Measurements from ENCODE around the gene AGMO. TPM values are rescaled to one million over a fixed set of nuclear protein-coding genes. Genes with fewer than 3 reads are reported as not detected.

The AGMO gene
- total and polyA plus RNA-seq, 7 donors: 0.16 to 0.42 (median 0.36) TPM; not detected in 4

DNA sequence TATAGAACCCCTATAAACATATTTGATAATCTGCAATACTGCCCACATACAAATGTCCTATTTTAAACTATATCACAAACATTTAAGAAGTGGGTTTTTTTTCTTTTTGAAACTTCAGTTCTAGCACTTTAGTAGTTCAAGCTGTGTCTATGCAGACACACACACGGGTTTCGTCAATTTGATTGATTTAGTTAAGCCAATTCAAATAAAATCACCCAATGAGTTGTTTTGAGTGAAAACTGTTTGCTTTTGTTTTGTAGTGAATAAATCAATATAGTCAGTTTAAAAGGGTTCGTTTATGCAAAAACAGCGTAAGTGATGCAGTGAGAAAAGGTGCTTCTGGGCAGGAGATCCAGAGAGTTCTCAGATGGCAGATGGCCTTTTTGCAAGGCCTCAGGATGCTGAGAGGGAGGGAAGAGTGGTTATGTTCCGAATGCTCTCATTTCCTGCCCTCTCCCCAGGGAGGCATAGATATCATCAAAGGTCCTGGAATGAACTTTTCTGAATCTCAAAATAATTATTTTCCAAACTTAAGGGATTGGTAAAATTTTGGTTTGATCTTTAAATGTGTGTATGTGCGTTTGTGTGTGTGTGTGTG is 102.7 kb downstream of the AGMO start:
- H3K4me3 ChIP-seq: no peak overlapping the region
- H3K9me3 ChIP-seq: no peaks in the 10 kb centered on the region
- no peak overlapping the region for H3K27ac ChIP-seq
- peaks cover 0 to 27% (median 18%) of the 10 kb centered on the region in 4 donors for H3K4me1 ChIP-seq
- TF ChIP-seq EP300 (IDR thresholded peaks at IDR 0.05) (no peak), POLR2A (IDR thresholded peaks at IDR 0.05) (no peak), CTCF (IDR thresholded peaks at IDR 0.05) (no peak), POLR2AphosphoS5 (IDR thresholded peaks at IDR 0.05) (no peak)
- no peak for DNase-seq
- no peaks in the 10 kb centered on the region for H3K27me3 ChIP-seq
- intact Hi-C loops (cut with DNase I): no loop called here
- H3K36me3 ChIP-seq: no peaks in the 10 kb centered on the region
- 73% methylated on average over 6 of the region's 6 CpGs for WGBS, 2 donors

DNA sequence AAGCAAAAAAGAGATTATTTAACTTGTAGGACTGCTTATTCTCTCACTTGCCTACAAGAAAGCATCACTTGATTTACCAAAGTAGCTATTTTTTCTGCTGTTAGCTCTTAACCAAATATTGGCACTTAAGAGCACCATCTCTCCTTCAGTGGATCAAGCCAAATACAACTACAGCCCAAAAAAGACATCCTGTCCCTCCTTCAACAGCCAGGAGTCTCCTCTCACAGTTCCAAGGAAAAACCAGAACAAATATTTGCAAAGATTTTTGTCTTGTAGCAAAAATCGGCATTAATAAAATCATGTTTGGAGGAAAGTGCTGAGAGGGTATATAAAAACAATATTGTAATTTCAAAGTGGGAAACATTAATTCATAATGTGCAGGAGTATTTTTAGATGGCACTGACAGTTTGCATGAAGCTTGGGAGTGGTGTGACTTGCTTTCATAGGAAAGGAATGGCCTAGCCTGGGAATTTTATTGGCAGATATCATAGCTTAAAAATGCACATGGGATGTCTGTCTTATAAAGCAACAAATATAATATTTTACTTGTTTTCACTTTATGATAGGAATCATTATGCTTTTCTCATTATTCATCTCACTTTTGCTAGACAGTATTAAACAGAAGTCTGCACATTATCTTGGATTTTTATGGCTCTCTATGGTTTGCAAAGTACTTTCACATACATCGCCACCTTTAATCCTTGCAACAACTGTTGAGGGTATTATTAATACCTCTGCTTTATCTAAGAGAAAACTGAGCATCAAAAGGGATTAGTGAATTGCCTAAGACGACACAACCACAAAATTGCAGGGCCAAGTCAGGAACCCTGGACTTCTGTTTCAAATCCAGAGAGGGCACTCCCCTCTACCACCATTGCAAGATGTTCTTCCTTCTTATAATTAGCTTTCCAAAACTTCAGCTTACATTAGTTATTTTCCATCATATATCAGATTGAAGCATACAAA is 103.5 kb downstream of the AGMO start:
- DNase-seq: no peak
- Histone ChIP-seq H3K9me3 (no peaks in the 10 kb centered on the region), H3K27ac (no peak overlapping the region), H3K36me3 (no peaks in the 10 kb centered on the region), H3K4me1 (peaks cover 0 to 18% (median 11%) of the 10 kb centered on the region in 4 donors), H3K4me3 (no peak overlapping the region), H3K27me3 (no peaks in the 10 kb centered on the region)
- WGBS, 2 donors: 80 to 83% methylated on average over 3 of the region's 3 CpGs
- no peak for TF ChIP-seq CTCF (IDR thresholded peaks at IDR 0.05)
- no peak for TF ChIP-seq EP300 (IDR thresholded peaks at IDR 0.05)
- no peak for TF ChIP-seq POLR2AphosphoS5 (IDR thresholded peaks at IDR 0.05)
- TF ChIP-seq POLR2A (IDR thresholded peaks at IDR 0.05): no peak
- intact Hi-C loops (cut with DNase I): no loop called here

DNA sequence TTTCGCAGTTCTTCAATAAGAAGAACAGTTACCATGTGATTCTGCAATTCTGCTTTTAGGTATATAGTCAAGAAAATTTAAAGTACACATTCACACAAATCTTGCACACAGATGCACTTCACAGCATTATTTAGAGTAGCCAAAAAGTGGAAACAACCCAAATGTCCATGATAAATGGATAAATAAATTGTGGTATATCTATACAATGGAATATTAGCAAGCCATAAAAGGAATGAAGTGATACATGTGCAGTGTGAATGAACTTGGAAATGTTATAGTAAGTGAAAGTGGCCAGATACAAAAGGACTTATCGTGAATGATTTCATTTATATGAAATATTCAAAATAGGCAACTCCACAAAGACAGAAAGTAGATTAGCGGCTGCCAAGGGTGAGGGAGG is 109.1 kb downstream of the AGMO start:
- 91 to 96% methylated on average over 3 of the region's 3 CpGs for WGBS, 2 donors
- no peaks in the 10 kb centered on the region for H3K27me3 ChIP-seq
- H3K4me3 ChIP-seq: no peak overlapping the region
- DNase-seq: no peak
- H3K27ac ChIP-seq: no peak overlapping the region
- H3K4me1 ChIP-seq: peaks cover 0 to under 1% (median 0%) of the 10 kb centered on the region in 4 donors
- no peaks in the 10 kb centered on the region for H3K36me3 ChIP-seq
- intact Hi-C loops (cut with DNase I): no loop called here
- H3K9me3 ChIP-seq: no peaks in the 10 kb centered on the region
- TF ChIP-seq CTCF (IDR thresholded peaks at IDR 0.05) (no peak), EP300 (IDR thresholded peaks at IDR 0.05) (no peak), POLR2A (IDR thresholded peaks at IDR 0.05) (no peak), POLR2AphosphoS5 (IDR thresholded peaks at IDR 0.05) (no peak)

GRCh38 chr7:15446722-15447121 is 115.1 kb downstream of the AGMO start:
- TF ChIP-seq CTCF (IDR thresholded peaks at IDR 0.05) (no peak), POLR2AphosphoS5 (IDR thresholded peaks at IDR 0.05) (no peak), EP300 (IDR thresholded peaks at IDR 0.05) (no peak), POLR2A (IDR thresholded peaks at IDR 0.05) (no peak)
- H3K27me3 ChIP-seq: no peaks in the 10 kb centered on the region
- intact Hi-C loops (cut with DNase I): no loop called here
- no peaks in the 10 kb centered on the region for H3K9me3 ChIP-seq
- WGBS, 2 donors: 42 to 46% methylated on average over 2 of the region's 2 CpGs
- DNase-seq: no peak
- H3K4me3 ChIP-seq: no peak overlapping the region
- H3K4me1 ChIP-seq: no peaks in the 10 kb centered on the region
- H3K36me3 ChIP-seq: no peaks in the 10 kb centered on the region
- no peak overlapping the region for H3K27ac ChIP-seq
